BE2C (cell line): ENCODE results near the gene MED10.

Source experiments
- DNase-seq: peaks from one replicate; pipeline ENCODE4 v3.0.0-alpha.2; 2020
- H3K27me3 ChIP-seq: fragments of 250-450 bp; sonication (Bioruptor Pico); 2 replicates; pipeline ENCODE4 v1.5.1; 2020; ENCODE audit warnings: mild to moderate bottlenecking
- H3K36me3 ChIP-seq: fragments of 250-450 bp; sonication (Bioruptor Pico); 2 replicates; pipeline ENCODE4 v1.5.1; 2020; ENCODE audit warnings: mild to moderate bottlenecking
- H3K4me1 ChIP-seq: fragments of 250-450 bp; sonication (Bioruptor Pico); 2 replicates; pipeline ENCODE4 v1.5.1; 2020
- H3K4me3 ChIP-seq: 2 replicates; pipeline ENCODE4 v1.5.1; 2011; ENCODE audit warnings: low read depth, low read length
- H3K9me3 ChIP-seq: fragments of 250-450 bp; sonication (Bioruptor Pico); 2 replicates; pipeline ENCODE4 v1.5.1; 2020
- TF ChIP-seq, protein P1 (sequence below): IDR thresholded peaks from 2 replicates; pipeline ENCODE4 v1.5.1; 2012; ENCODE audit warnings: mild to moderate bottlenecking, low read depth, low read length

MED10 gene

GRCh38 chr5:6333182-6333905 lies 45.0 kb downstream of the MED10 start:
- H3K27me3 ChIP-seq = no peaks in the 10 kb centered on the region
- no peak for DNase-seq
- TF ChIP-seq, protein P1, sequence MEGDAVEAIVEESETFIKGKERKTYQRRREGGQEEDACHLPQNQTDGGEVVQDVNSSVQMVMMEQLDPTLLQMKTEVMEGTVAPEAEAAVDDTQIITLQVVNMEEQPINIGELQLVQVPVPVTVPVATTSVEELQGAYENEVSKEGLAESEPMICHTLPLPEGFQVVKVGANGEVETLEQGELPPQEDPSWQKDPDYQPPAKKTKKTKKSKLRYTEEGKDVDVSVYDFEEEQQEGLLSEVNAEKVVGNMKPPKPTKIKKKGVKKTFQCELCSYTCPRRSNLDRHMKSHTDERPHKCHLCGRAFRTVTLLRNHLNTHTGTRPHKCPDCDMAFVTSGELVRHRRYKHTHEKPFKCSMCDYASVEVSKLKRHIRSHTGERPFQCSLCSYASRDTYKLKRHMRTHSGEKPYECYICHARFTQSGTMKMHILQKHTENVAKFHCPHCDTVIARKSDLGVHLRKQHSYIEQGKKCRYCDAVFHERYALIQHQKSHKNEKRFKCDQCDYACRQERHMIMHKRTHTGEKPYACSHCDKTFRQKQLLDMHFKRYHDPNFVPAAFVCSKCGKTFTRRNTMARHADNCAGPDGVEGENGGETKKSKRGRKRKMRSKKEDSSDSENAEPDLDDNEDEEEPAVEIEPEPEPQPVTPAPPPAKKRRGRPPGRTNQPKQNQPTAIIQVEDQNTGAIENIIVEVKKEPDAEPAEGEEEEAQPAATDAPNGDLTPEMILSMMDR = no peak

DNA sequence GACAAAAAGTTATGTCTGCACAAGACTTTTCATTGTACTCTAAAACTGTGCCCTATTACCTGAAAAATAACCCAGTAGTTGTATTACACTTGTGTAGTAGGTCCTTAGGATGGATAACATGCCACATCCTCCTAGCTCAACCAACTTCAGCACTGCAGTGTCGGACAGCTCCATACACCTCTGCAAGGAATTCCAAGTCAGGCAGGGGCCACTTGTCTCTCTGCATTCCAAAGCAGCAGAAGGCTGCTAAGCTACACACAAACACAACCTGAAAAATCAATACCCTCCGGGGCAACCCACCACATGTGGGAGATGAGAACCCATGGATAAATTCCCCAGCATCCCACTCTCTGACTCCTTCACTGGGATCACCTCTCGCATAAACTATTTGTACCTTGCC lies 50.2 kb downstream of the MED10 start:
- no peaks in the 10 kb centered on the region for H3K9me3 ChIP-seq
- TF ChIP-seq, protein P1 = no peak
- no peaks in the 10 kb centered on the region for H3K27me3 ChIP-seq
- DNase-seq = no peak
- no peak overlapping the region for H3K4me3 ChIP-seq
- no peaks in the 10 kb centered on the region for H3K4me1 ChIP-seq
- H3K36me3 ChIP-seq = no peaks in the 10 kb centered on the region

More at GRCh38 chr5:6333182-6333905, 45.0 kb downstream of the MED10 start:
- no peaks in the 10 kb centered on the region for H3K4me1 ChIP-seq
- H3K4me3 ChIP-seq = no peak overlapping the region
- H3K36me3 ChIP-seq = no peaks in the 10 kb centered on the region
- no peaks in the 10 kb centered on the region for H3K9me3 ChIP-seq

- Histone ChIP-seq H3K27me3 (no peaks in the 10 kb centered on the region), H3K9me3 (no peaks in the 10 kb centered on the region), H3K36me3 (no peaks in the 10 kb centered on the region), H3K4me1 (no peaks in the 10 kb centered on the region), H3K4me3 (no peak overlapping the region)
- no peak for DNase-seq
- TF ChIP-seq, protein P1 = no peak
These were observed 51.6 kb downstream of the MED10 start for GRCh38 chr5:6326776-6327175.

DNA sequence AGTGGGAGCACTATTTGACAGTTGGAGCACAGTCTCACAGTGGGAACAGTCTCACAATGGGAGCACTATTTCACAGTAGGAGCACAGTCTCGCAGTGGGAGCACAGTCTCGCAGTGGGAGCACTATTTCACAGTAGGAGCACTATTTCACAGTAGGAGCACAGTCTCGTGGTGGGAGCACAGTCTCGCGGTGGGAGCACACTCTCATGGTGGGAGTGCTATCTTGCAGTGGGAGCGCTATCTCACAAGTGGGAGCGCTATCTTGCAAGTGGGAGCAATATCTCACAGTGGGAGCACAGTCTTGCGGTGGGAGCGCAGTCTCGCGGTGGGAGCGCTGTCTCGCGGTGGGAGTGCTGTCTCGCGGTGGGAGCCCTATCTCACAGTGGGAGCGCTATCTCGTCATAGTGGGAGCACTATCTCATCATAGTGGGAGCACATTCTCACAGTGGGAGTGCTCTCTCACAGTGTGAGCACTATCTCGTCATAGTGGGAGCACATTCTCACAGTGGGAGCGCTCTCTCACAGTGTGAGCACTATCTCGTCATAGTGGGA lies 56.1 kb downstream of the MED10 start:
- H3K36me3 ChIP-seq = no peaks in the 10 kb centered on the region
- no peaks in the 10 kb centered on the region; the same call in 1 of the 2 replicates for H3K9me3 ChIP-seq
- no peak for DNase-seq
- H3K4me1 ChIP-seq = no peaks in the 10 kb centered on the region
- H3K4me3 ChIP-seq = no peak overlapping the region
- TF ChIP-seq, protein P1 = no peak
- H3K27me3 ChIP-seq = no peaks in the 10 kb centered on the region
